CD14-positive monocyte (primary cell): ENCODE measurements around the gene ROBO1. TPM values are rescaled to one million over a fixed set of nuclear protein-coding genes. Genes with fewer than 3 reads are reported as not detected.

ENCODE experiments used
- DNase-seq, 3 donors: peaks; one replicate each; pipeline ENCODE4 v3.0.0-alpha.2; 2011 to 2022
- H2AFZ ChIP-seq: 2 replicates; pipeline ENCODE4 v1.6.0; 2012; ENCODE audit warnings: mild to moderate bottlenecking, low read depth, low read length, inconsistent platforms; ENCODE audit not compliant: insufficient read depth, poor library complexity, severe bottlenecking
- H3K27ac ChIP-seq, 2 donors: 1 replicate in 1 of 2; 2 replicates in 1 of 2; pipeline ENCODE4 v1.5.1; 2012 to 2013; ENCODE audit warnings: low read length in 2 of 2, control low read depth in 1 of 2, inconsistent platforms in 1 of 2, low read depth in 1 of 2, mild to moderate bottlenecking in 1 of 2
- H3K27me3 ChIP-seq, 2 donors: one replicate each; pipeline versions ENCODE4 v1.6.0 to v1.6.1; 2011 to 2013; ENCODE audit warnings: low read length in 2 of 2; ENCODE audit not compliant: control insufficient read depth in 2 of 2, insufficient read depth in 2 of 2
- H3K36me3 ChIP-seq, 2 donors: replicated peaks in 1 of 2; 1 replicate in 1 of 2; 2 replicates in 1 of 2; pipeline versions ENCODE4 v1.5.1 to v1.6.1; 2012 to 2013; ENCODE audit warnings: low read length in 2 of 2, control low read depth in 1 of 2, inconsistent platforms in 1 of 2, mild to moderate bottlenecking in 1 of 2; ENCODE audit not compliant: insufficient read depth in 2 of 2, control insufficient read depth in 1 of 2
- H3K4me1 ChIP-seq, 2 donors: 1 replicate in 1 of 2; 2 replicates in 1 of 2; pipeline versions ENCODE4 v1.5.1 to v1.6.1; 2012 to 2013; ENCODE audit warnings: low read length in 2 of 2, control low read depth in 1 of 2, inconsistent platforms in 1 of 2, mild to moderate bottlenecking in 1 of 2, moderate library complexity in 1 of 2; ENCODE audit not compliant: insufficient read depth in 2 of 2, control insufficient read depth in 1 of 2
- H3K4me2 ChIP-seq: replicated peaks from 2 replicates; pipeline ENCODE3; 2012; ENCODE audit warnings: low read length, moderate library complexity, mild to moderate bottlenecking; ENCODE audit not compliant: poor library complexity, severe bottlenecking; ENCODE audit errors: extremely low read depth
- H3K4me3 ChIP-seq, 3 experiments: fragments of 200-600 bp in 1 of 3; sonication (generic) in 1 of 3; replicated peaks in 1 of 3; 1 replicate in 2 of 3; 2 replicates in 1 of 3; pipeline ENCODE4 v1.5.1; 2011 to 2013; ENCODE audit warnings: low read length in 3 of 3, mild to moderate bottlenecking in 3 of 3, control low read depth in 2 of 3, low read depth in 2 of 3, inconsistent platforms in 1 of 3, moderate library complexity in 1 of 3
- H3K79me2 ChIP-seq: 2 replicates; pipeline ENCODE4 v1.6.0; 2012; ENCODE audit warnings: mild to moderate bottlenecking, control low read depth, inconsistent platforms, low read length, moderate library complexity; ENCODE audit not compliant: insufficient read depth
- H3K9ac ChIP-seq: 2 replicates; pipeline ENCODE4 v1.6.0; 2017; ENCODE audit warnings: low read length, mild to moderate bottlenecking; ENCODE audit not compliant: insufficient read depth, poor library complexity, severe bottlenecking
- H3K9me3 ChIP-seq, 2 donors: replicated peaks in 1 of 2; 1 replicate in 1 of 2; 2 replicates in 1 of 2; pipeline versions ENCODE4 v1.5.1 to v1.6.1; 2012 to 2013; ENCODE audit warnings: low read length in 2 of 2, control low read depth in 1 of 2; ENCODE audit not compliant: control insufficient read depth in 1 of 2, insufficient read depth in 1 of 2
- H4K20me1 ChIP-seq: 2 replicates; pipeline ENCODE4 v1.6.0; 2012; ENCODE audit warnings: mild to moderate bottlenecking, low read length, control low read depth, moderate library complexity; ENCODE audit not compliant: insufficient read depth
- H3K27ac Mint-ChIP-seq, 7 donors: one replicate each; pipeline ENCODE4 v1.8.0; 2020; ENCODE audit warnings: mild to moderate bottlenecking in 7 of 7, mixed read lengths in 7 of 7, moderate library complexity in 6 of 7, inconsistent platforms in 2 of 7
- H3K27me3 Mint-ChIP-seq, 3 donors: one replicate each; pipeline ENCODE4 v1.8.0; 2021 to 2022; ENCODE audit warnings: low read depth in 3 of 3, mild to moderate bottlenecking in 3 of 3, mixed read lengths in 3 of 3, moderate library complexity in 3 of 3, inconsistent platforms in 1 of 3
- H3K36me3 Mint-ChIP-seq, 2 donors: one replicate each; pipeline ENCODE4 v1.8.0; 2020; ENCODE audit warnings: mixed read lengths in 2 of 2, inconsistent platforms in 1 of 2, mild to moderate bottlenecking in 1 of 2
- H3K4me1 Mint-ChIP-seq: one replicate; pipeline ENCODE4 v1.8.0; 2020; ENCODE audit warnings: mild to moderate bottlenecking, mixed read lengths
- H3K4me3 Mint-ChIP-seq, 2 donors: one replicate each; pipeline ENCODE4 v1.8.0; 2020; ENCODE audit warnings: mild to moderate bottlenecking in 2 of 2, mixed read lengths in 2 of 2, moderate library complexity in 1 of 2
- H3K9me3 Mint-ChIP-seq, 7 donors: one replicate each; pipeline ENCODE4 v1.8.0; 2020 to 2022; ENCODE audit warnings: mixed read lengths in 7 of 7, mild to moderate bottlenecking in 6 of 7, moderate library complexity in 6 of 7, inconsistent platforms in 2 of 7
- WGBS: methylation state at CpG from one replicate; pipeline ENCODE4 v1.1.5; 2013; ENCODE audit warnings: missing lambda C conversion rate; ENCODE audit not compliant: insufficient coverage; 5-methylcytosine and 5-hydroxymethylcytosine counted together
- intact Hi-C, 2 donors: fragments of 100-400 bp; cut with micrococcal nuclease; formaldehyde crosslinking; loops; one replicate each; pipeline versions ENCODE4 v1.15.0 to v1.15.1; 2023
- polyA plus RNA-seq, 3 donors: library from polyadenylated mRNA; depleted of rRNA in 1 of 3; unstranded in 2 of 3; stranded (reverse) in 1 of 3; fragments of 300-500 nt in 2 of 3; fragments of >200 nt in 1 of 3; fragmentation: Illumina TruSeq in 2 of 3; gene quantifications; 1 replicate in 2 of 3; 2 replicates in 1 of 3; pipeline ENCODE4 v1.2.3, GENCODE V29; 2012 to 2021
- TF ChIP-seq, protein P1 (sequence below): fragments of 200-600 bp; IDR thresholded peaks from one replicate; pipeline ENCODE4 v1.8.0; 2022; ENCODE audit warnings: antibody characterized with exemption, mild to moderate bottlenecking

Gene ROBO1
- polyA plus RNA-seq, 3 donors: 0.09 to 0.10 TPM; not detected in 1

DNA sequence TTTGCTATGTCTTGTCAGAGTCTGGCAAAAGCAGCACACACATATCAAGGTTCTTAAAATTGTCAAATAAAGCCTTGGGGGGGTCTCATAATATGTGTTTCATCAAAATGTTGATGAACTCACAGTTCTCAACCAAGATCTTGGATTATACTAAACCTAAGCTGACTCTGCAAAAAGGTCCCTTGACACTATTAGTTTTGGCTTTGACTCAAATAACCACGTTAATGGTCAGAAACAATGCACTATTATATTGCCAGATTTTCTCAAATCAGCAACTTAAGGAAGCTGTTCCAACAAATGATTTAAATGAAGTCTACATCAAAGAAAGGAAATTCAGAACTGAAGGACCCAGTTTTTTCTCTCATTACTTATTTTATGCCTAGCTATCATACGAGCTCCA is 1063.9 kb downstream of the ROBO1 start:
- Histone ChIP-seq H3K4me1 (no peaks in the 10 kb centered on the region), H3K79me2 (no peaks in the 10 kb centered on the region), H3K27ac (no peak overlapping the region), H3K4me2 (no peak overlapping the region), H3K36me3 (no peaks in the 10 kb centered on the region), H2AFZ (no peak overlapping the region), H3K9me3 (no peaks in the 10 kb centered on the region), H3K27me3 (no peaks in the 10 kb centered on the region), H3K9ac (no peak overlapping the region), H4K20me1 (no peaks in the 10 kb centered on the region), H3K4me3 (no peak overlapping the region)
- no peak overlapping the region for H3K27ac Mint-ChIP-seq
- WGBS: 67% methylated on average over 1 of the region's 2 CpGs
- intact Hi-C loops: no loop called here
- H3K4me3 Mint-ChIP-seq: no peak overlapping the region
- no peak for DNase-seq
- H3K36me3 Mint-ChIP-seq: no peaks in the 10 kb centered on the region
- peaks cover 0 to 3% (median 0%) of the 10 kb centered on the region in 7 donors for H3K9me3 Mint-ChIP-seq
- no peaks in the 10 kb centered on the region for H3K27me3 Mint-ChIP-seq
- TF ChIP-seq, protein P1, sequence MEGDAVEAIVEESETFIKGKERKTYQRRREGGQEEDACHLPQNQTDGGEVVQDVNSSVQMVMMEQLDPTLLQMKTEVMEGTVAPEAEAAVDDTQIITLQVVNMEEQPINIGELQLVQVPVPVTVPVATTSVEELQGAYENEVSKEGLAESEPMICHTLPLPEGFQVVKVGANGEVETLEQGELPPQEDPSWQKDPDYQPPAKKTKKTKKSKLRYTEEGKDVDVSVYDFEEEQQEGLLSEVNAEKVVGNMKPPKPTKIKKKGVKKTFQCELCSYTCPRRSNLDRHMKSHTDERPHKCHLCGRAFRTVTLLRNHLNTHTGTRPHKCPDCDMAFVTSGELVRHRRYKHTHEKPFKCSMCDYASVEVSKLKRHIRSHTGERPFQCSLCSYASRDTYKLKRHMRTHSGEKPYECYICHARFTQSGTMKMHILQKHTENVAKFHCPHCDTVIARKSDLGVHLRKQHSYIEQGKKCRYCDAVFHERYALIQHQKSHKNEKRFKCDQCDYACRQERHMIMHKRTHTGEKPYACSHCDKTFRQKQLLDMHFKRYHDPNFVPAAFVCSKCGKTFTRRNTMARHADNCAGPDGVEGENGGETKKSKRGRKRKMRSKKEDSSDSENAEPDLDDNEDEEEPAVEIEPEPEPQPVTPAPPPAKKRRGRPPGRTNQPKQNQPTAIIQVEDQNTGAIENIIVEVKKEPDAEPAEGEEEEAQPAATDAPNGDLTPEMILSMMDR: no peak
- no peaks in the 10 kb centered on the region for H3K4me1 Mint-ChIP-seq

DNA sequence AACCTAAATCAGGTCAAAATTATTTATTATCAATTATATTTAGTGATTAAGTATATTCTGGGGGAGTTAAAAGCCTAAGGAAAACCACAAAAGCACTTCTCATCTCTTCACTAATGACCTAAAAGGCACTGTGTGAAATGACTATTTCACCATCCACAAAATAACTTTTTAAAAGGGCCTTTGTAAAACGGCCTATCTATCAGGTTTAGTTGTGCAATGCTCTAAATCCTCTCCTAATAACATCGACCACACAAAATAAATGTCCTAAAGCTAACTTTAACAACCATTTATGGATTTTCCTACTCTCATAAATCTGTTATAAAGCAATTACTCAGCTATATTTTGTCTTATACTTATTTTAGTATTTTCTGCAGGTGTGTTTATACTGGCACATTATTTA is 1066.3 kb downstream of the ROBO1 start:
- H3K4me3 ChIP-seq: no peak overlapping the region
- no peaks in the 10 kb centered on the region for H3K36me3 Mint-ChIP-seq
- no peak for DNase-seq
- no peaks in the 10 kb centered on the region for H3K27me3 ChIP-seq
- no peaks in the 10 kb centered on the region for H3K4me1 Mint-ChIP-seq
- peaks cover 0 to 3% (median 0%) of the 10 kb centered on the region in 7 donors for H3K9me3 Mint-ChIP-seq
- no peak overlapping the region for H3K9ac ChIP-seq
- H3K27ac ChIP-seq: no peak overlapping the region
- no peaks in the 10 kb centered on the region for H3K9me3 ChIP-seq
- H3K4me2 ChIP-seq: no peak overlapping the region
- H3K36me3 ChIP-seq: no peaks in the 10 kb centered on the region
- no peaks in the 10 kb centered on the region for H3K27me3 Mint-ChIP-seq
- H2AFZ ChIP-seq: no peak overlapping the region
- no peak overlapping the region for H3K4me3 Mint-ChIP-seq
- no peak overlapping the region for H3K27ac Mint-ChIP-seq
- TF ChIP-seq, protein P1: no peak
- no peaks in the 10 kb centered on the region for H3K79me2 ChIP-seq
- no peaks in the 10 kb centered on the region for H4K20me1 ChIP-seq
- no peaks in the 10 kb centered on the region for H3K4me1 ChIP-seq
- intact Hi-C loops: no loop called here
- WGBS: 100% methylated on average over 2 of the region's 2 CpGs
